Astrocyte of the hippocampus (primary cell): ENCODE measurements around the gene MRGPRX3.
"Not testable (repeated sequence)": the region's sequence is repeated elsewhere in the genome, so short reads cannot be mapped to it uniquely, and the experiment has no call there.

ENCODE experiments used
- DNase-seq: peaks from one replicate; pipeline ENCODE4 v3.0.0; 2011; ENCODE audit warnings: low read depth, low spot score

The MRGPRX3 gene

DNA sequence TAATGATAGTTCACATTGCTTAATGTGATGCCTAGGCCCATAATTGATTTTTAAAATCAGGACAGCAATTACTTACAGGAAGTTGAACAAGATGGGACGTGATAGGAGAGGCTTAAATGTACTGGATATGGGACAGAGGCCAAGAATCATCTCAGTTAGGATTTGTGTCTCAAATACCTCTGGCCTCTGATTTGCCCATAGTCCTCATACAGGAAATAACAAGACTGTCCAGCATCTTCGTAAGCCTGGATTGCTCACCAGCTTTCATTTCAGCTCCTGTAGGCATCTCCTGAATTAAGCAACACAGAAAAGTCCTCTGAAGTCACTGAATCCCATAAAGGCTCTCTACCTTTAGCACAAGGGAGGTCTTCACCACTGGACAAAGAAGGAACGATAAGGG lies at the start of gene MRGPRX3:
Gene MRGPRX3 (plus strand): TSS at position 231 of the 400 bp plus-strand sequence. CDS start 4,632 bp downstream, outside the sequence.
- DNase-seq, result no peak

DNA sequence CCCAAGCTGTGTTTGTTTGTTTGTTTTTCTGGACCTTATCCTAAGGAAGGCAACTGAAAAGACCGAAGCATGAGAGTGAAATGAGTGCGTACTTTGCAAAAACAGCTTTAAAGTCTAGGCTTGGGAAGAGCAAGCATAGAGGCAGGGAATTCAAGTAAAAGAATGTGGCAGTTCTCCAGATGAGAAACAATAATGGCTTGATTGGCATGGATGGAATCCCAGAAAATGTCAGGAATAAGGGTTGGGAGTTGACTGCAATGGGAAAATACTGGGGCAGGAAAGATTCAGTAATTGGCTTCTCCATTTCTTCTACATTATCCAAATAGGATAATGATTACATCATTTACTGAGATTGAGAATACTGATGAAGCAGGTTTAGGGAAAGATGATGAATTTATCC lies 44.0 kb upstream of the MRGPRX3 start:
- peak; percentile 63 for DNase-seq

DNA sequence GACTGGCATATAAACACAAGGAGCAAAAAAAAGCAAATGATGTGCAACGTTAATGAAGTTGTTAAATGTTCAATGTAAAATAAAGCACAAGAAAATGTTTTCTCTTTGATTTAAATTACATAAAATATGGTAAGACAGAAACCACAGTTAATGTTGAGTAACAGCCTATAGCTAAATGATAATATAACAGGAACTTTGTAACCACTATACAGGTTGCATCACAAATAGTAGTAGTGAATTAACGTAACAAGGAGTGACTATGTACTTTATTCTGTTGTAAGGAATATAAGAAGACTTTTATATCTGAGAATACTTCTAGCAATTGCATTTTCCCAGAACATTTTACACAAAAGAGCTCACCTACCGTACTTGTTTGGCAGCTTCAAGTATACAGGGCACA lies 43.4 kb upstream of the MRGPRX3 start:
- DNase-seq, result no peak

DNA sequence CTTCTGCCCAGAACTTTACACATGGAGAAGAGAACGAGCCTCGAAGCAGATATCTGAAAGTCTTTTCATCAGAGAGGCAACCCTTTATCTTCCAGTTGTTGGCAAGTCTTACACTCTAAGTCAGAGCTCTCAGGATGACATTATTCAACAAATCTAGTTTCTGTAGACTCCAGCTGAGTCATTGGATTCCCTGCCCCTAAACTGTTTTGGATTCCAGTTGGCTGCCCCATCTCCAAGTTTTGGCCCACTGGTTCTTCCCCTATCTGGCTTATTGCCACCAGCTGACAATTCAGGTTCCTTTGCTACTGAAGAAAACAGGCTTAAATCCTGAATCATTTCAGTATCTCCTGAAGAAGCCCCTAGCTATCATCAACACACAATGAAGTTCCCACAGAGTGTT lies 40.6 kb upstream of the MRGPRX3 start:
- peak; percentile 27 for DNase-seq

DNA sequence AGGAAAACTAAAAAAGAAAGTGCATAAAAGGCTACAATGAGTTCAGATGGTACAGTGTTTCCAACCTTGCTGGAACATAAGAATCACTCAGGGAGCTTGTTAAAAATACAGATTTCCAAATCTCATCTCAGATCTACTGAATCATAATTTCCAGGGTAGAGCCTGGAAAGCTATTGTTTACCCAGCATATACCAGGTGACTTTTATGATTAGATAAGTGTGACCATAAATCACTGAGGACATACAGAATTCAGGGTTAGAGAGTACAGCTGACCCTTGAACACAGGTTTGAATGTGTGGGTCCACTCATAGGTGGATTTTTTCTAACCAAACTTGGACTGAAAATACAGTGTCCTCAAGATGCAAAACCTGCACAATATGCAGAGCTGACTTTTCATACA lies 38.4 kb upstream of the MRGPRX3 start:
- no peak for DNase-seq

DNA sequence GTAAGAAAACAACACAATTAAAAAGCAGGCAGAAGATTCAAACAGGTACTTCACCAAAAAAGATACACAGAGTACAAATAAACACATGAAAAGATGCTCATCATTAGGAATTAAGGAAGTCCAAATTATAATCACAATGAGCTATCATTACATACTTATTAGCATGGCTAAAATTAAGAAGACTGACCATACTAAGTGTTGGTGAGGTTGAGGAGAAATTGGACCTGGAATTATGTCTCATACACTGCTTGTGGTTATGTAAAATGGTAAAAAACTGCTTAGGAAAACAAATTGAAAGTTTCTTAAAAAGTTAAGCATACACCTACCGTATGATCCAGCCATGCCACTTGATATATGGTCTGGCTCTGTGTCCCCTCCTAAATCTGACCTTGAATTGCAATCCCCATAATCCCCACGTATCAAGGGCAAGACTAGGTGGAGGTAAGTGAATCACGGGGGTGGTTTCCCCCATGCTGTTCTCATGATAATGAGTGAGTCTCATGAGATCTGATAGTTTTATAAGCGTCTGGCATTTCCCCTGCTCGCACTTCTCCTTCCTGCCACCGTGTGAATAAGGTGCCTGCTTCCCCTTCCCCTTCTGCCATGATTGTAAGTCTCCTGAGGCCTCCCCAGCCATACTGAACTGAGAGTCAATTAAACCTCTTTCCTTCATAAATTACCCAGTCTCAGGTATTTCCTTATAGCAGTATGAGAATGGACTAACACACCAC lies 31.3 kb upstream of the MRGPRX3 start:
- no peak for DNase-seq

DNA sequence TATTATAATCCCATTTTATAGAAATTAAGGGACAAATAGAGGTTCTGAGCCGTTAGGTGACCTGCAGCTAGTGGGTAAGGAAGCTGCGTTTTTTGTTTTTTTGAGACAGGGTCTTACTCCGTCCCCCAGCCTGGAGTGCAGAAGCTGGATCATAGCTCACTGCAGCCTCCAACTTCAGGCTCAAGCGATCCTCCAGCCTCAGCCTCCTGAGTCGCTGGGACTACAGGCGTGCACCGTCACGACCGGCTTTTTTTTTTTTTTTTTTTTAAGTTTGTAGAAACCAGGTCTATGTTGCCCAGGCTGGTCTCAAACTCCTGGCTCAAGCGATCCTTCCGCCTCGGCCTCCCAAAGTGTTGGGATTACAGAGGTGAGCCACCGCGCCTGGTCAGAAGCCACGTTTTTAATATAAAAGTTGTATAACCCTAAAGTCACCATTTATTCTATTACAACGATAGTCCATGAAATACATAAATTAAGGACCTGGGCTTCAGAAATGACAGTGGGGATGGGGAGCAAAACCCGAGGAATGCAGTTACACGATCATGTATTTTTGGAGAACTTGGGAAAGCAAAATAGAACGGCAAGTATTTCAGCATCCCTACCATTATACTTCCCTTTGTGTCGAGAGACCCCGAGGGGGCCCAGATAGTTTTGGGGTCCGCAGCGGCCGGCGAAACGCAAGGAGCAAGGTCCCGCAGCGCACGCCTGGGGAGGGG lies 27.1 kb upstream of the MRGPRX3 start:
- no peak for DNase-seq

DNA sequence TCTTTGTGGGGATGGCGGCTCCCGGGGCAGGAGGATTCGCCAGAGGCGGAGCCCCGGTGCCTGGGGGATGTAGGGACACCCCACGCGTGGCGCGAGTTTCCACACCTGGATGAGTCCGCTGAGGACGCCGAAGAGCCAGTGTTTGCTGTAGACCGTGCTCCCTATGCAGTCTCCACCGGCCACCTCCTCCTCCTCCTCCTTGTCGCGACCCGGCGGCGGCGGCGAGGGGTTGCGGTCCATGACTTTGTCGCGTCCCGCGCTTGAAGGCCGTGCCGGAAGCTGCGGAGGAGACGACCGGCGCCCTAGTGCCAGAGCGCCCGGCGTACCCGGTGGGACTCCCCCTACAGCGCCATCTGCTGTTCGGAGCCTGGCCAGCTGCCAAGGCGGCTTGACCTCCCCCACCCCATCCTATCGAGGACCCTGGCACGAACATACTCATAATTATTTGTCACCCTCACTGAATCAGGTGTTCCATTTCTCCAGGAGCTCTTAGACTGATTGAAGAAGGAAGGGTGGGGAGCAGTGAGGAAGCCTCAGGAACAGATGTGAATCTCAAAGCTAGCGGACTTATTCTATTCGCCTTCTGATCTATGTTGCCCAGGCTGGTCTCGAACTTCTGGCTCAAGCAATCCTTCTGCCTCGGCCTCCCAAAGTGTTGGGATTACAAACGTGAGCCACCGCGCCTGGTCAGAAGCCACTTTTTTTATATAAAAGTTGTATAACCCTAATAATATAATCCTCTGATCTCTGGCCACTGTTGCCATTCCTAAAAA lies 26.4 kb upstream of the MRGPRX3 start, which contains the start of gene SAAL1:
Gene SAAL1 (minus strand): TSS at position 281 of the 773 bp plus-strand sequence. CDS start 41 bp downstream, at position 240.
- DNase-seq, result peak; percentile 92

DNA sequence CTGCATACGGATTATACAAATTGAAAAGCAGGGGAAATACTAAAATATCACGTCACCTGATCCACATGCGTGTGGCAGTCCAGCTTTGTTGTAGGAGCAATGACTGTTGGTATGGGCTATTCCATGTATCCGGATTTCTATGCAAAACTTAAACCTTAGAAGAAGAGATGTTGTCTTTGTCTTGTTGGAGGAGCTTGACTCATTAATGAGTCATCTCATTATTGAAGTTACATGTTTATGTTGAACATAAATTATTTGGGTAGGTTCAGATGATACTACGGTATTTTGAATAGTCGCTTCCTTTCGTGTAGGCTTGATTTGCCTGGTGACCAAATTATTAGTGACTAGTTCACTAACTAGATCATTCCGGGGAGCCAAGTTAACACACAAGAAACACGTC lies 25.7 kb upstream of the MRGPRX3 start:
- DNase-seq, result no peak

DNA sequence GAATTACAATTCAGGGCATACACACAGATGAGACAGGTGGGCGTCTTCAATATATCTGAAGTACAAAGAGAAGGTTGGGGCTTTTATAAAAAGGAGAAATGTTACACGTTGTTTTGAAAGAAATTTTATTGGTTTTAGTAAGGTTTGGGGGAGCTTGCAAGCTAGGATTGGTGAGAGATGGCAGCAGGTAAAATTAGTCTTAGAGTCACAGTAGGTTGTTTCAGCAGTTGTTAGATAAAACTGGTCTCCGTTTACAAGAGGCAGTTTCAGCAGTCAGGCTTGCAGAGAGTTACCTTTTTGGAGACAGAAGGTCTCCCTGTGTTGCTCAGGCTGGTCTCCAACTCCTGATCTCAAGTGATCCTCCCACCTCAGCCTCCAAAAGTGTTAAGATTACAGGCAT lies 24.1 kb upstream of the MRGPRX3 start:
- no peak for DNase-seq

DNA sequence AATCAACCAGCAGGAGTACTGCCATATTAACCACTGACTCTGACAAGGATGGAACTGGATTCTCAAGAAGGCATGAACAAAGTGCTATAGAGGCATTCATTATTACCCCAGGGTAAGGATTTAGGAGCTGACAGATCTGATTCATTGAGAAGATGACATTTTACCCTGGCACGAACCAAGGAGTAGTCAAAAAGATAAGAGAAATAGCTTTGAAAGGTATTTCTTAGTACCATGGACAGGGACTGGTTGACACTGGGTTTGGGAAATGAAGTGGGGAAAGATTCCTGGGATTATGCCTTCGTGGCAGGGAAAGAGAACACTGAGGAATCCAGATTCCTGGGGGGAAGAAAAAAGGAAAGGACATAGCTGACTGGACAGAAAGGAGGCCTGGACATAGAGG lies 21.4 kb upstream of the MRGPRX3 start:
- peak; percentile 30 for DNase-seq

DNA sequence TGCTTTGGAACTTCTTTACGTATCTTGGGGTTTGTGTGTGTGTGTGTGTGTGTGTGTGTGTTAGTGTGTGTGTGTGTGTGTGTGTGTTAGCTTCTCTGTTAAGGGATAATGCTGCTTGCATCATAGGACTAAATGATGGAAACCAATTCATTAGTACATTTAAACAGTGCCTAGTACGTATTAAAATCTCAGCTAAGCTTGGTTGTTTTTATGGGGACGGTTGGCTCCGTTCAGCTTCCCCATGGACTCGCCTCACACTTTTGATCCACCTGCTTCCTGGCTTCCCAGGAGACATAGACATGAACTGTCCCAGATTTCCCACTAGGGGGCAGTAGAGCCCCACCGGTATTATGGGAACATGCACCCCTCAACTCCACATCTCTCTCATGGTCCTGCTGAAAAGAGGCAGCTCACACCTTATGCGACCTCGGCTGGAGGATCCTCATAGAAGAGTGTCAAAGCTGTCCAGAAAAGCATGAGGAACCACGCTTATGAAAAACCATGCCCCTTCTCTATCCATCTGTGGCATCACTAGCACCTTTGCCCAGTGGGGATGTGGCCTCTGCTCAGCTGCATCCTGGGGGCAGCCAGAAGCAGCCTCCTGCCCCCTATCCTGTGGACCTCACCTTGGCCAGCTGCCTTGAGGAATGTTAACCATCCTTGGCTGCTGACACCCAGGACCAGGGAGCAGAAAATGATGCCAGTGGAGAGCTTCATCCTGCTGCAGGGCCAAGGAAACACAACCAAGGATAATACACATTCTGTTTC lies 16.8 kb upstream of the MRGPRX3 start:
- DNase-seq, result peak; percentile 77

DNA sequence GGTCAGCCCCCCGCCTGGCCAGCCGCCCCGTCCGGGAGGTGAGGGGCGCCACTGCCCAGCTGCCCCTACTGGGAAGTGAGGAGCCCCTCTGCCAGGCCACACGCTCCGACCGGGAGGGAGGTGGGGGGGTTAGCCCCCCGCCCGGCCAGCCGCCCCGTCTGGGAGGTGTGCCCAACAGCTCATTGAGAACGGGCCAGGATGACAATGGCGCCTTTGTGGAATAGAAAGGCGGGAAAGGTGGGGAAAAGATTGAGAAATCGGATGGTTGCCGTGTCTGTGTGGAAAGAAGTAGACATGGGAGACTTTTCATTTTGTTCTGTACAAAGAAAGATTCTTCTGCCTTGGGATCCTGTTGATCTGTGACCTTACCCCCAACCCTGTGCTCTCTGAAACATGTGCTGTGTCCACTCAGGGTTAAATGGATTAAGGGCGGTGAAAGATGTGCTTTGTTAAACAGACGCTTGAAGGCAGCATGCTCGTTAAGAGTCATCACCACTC lies 11.0 kb upstream of the MRGPRX3 start:
- not testable (repeated sequence) for DNase-seq

DNA sequence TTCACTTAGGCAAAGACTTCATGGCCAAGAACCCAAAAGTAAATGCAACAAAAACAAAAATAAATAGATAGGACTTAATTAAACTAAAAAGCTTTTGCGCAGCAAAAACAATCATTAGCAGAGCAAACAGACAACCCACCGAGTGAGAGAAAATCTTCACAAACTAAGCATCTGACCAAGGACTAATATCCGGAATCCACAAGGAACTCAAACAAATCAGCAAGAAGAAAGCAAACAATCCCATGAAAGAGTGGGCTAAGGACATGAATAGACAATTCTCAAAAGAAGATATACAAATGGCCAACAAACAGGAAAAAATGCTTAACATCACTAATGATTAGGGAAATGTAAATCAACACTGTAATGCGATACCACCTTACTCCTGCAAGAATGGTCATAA lies 1.3 kb upstream of the MRGPRX3 start:
- DNase-seq, result not testable (repeated sequence)

DNA sequence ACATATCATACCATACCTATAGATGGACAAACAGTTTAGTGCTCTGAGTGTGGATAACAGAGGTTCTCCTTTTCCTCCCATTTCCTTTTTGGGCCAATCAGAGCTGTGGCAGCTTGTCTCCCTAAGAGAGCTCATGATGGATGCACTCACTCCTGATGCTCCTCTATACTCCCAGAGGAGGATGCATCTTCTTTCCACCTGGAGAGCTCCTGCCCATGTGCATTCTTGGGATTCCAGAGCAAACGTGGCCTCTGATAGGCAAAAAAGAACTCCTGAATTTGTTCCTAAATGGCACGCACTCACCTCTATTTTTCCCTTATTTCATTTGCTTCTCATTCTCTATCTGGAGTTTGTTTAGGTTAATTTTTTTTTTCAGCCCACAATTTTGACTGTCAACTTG lies 2.9 kb downstream of the MRGPRX3 start:
- no peak for DNase-seq

DNA sequence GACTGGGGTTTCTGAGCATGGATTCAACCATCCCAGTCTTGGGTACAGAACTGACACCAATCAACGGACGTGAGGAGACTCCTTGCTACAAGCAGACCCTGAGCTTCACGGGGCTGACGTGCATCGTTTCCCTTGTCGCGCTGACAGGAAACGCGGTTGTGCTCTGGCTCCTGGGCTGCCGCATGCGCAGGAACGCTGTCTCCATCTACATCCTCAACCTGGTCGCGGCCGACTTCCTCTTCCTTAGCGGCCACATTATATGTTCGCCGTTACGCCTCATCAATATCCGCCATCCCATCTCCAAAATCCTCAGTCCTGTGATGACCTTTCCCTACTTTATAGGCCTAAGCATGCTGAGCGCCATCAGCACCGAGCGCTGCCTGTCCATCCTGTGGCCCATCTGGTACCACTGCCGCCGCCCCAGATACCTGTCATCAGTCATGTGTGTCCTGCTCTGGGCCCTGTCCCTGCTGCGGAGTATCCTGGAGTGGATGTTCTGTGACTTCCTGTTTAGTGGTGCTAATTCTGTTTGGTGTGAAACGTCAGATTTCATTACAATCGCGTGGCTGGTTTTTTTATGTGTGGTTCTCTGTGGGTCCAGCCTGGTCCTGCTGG lies 4.9 kb downstream of the MRGPRX3 start:
- DNase-seq, result no peak

DNA sequence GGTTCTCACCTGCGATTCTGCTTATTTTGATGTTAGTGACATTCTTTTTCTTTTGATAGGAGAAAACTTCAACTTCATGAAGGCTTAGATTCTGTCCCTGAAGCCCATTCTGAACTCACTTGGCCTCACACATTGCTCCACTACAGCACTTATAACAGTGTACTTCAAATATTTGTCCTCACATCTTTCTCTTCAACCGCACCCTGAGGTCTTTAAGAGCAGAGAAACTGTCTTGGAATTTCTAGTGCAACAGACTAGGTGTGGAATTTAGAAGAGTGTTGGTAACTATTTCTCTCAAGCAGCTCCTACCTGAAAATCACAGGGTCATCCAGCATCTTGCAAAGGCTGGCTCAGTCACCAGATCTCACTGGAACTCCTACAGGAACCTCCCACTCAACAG lies 7.8 kb downstream of the MRGPRX3 start:
- no peak for DNase-seq

DNA sequence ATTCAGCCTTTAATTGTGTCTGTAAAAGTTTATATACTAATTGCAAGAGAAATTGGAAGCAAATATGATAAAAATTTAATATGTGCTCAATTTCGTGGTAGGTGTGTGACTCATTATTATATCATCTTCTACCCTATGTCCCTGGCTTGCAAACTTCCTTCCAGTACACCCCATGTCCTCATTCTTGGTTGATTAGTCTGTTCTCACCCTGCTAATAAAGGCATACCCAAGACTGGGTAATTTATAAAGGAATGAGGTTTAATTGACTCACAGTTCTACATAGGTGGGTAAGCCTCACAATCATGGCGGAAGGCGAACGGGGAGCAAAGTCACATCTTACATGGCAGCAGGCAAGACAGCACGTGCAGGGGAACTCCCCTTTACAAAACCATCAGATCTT lies 11.9 kb downstream of the MRGPRX3 start:
- peak; percentile 5 for DNase-seq

DNA sequence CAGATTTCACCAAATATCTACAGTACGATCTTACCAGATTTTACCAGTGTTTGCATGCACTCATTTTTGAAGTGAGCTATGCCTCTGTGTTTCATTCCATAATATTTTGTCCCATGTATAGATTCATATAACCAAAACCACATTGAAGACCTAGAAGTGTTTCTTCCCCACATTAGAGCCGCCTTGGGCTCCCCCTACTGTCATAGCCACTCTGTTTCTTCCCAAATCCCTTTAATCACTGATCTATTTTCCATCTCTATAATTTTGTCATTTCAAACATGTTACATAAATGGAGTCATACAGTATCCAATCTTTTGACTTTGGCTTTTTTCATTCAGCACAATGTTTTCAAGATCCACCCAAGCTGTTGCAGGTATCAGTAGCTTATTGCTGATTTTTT lies 12.7 kb downstream of the MRGPRX3 start:
- DNase-seq, result no peak

DNA sequence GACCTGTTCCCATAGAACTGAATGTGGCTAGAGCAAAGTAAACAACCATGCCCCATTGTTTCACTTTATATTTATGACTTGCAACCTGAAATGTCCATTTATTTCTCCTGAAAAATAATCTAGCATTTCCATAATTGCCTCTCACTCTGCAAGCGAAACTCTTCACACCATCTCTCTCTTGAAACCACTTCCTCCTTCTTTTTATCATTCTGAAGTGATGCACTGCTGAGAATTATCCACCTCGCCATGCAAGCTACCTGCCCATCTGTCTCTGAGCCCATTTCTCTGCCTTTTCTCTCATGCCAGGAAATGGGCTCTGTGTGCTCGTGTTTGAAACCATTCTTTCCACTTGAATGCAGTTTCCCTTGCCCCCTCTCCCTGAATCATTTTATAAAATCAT lies 13.5 kb downstream of the MRGPRX3 start:
- DNase-seq, result no peak

DNA sequence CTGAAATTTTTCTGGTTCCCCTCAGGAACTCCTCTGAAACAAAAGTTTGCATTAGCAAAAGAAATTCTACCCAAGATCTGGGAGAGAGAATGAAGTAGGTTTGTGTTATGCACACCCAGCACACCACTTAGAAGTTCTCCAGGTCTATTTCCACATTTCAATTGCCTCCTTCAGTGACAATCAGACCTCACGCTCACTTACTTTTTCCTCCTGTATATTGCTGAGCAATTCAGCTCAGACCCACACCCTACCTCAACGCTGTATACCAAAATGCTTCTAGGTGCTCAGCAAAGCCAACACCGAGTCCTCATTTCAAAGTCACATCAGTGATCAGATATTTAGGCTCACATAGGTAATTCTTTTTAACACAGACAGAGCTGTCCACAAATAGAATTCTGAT lies 19.2 kb downstream of the MRGPRX3 start:
- no peak for DNase-seq
